ENCODE measurements around the gene ACTRT2.

ACTRT2 gene

DNA sequence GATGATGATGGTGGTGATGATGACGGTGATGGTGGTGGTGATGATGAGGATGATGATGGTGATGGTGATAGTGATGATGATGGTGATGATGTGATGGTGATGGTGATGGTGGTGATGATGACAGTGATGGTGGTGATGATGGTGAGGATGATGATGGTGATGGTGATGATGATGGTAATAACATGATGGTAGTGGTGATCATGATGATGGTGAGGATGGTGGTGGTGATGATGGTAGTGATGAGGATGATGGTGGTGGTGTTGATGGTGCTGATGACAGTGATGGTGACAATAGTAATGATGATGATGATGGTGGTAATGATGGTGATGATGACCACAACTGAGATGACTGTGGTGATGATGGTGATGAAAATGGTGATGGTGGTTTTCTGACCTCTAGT, 4.9 kb downstream of the ACTRT2 start:
- Histone ChIP-seq H2AFZ (ENCODE audit: low read depth) (no peak overlapping the region), H3K27ac (no peak overlapping the region), H3K4me1 (ENCODE audit: low read depth, poor library complexity, severe bottlenecking) (no peaks in the 10 kb centered on the region), H3K4me2 (no peak overlapping the region), H4K20me1 (ENCODE audit: insufficient read depth) (no peaks in the 10 kb centered on the region), H3K4me3 (IDR thresholded peaks at IDR 0.05; ENCODE audit: insufficient read depth, low read depth, low read length) (no peak overlapping the region), H3K36me3 (ENCODE audit: insufficient read depth) (no peaks in the 10 kb centered on the region), H3K27me3 (ENCODE audit: insufficient read depth, low read depth) (peaks cover 56% of the 10 kb centered on the region), H3K9ac (no peak overlapping the region), H3K79me2 (ENCODE audit: insufficient read depth, low read depth) (no peaks in the 10 kb centered on the region)
- TF ChIP-seq, protein P1, sequence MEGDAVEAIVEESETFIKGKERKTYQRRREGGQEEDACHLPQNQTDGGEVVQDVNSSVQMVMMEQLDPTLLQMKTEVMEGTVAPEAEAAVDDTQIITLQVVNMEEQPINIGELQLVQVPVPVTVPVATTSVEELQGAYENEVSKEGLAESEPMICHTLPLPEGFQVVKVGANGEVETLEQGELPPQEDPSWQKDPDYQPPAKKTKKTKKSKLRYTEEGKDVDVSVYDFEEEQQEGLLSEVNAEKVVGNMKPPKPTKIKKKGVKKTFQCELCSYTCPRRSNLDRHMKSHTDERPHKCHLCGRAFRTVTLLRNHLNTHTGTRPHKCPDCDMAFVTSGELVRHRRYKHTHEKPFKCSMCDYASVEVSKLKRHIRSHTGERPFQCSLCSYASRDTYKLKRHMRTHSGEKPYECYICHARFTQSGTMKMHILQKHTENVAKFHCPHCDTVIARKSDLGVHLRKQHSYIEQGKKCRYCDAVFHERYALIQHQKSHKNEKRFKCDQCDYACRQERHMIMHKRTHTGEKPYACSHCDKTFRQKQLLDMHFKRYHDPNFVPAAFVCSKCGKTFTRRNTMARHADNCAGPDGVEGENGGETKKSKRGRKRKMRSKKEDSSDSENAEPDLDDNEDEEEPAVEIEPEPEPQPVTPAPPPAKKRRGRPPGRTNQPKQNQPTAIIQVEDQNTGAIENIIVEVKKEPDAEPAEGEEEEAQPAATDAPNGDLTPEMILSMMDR (conservative IDR thresholded peaks at IDR 0.05; ENCODE audit: low read depth, low read length), result no peak

DNA sequence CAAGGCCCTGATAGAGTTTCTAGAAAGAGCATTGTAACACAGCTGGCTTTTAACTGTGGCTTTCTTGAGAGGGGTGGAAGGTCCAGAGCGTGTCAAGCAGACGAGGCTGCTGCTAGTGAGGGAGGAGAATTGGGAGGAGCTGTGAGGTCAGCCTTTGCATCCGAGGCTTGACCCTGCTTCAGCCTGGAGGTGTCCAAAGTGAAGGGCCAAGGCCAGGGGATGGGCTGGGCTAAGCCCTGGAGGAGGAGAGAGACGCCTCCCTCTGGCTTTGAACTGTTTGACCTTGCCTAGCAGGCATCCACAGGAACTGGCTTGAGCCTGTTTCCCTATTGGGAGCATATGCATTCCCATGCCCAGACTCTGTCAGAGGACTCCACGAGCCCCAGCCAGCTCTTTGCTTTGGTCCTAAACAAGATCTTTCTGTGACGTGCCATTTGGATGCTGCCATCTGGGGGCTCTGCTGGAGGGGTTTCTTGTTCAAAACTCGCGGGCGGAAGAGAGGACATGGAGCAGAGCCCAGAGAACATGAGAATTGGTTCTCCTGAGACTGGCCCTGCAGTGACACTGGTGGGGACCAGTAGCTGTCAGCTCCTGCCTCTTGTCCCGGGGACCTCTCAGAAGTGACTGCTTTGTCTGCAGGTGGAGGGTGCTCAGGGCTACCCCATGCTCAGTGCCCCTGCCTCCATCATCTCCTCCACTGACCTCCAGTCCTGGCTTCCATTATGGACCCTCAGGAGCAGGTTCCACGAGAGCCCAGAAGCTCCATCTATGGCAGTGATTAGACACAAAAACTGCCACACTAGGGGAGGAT, 5.5 kb downstream of the ACTRT2 start:
- TF ChIP-seq, protein P1 (conservative IDR thresholded peaks at IDR 0.05; ENCODE audit: low read depth, low read length), result no peak
- no peak overlapping the region for H3K27ac ChIP-seq
- H3K9ac ChIP-seq, result no peak overlapping the region
- H3K4me1 ChIP-seq (ENCODE audit: low read depth, poor library complexity, severe bottlenecking), result no peaks in the 10 kb centered on the region
- no peaks in the 10 kb centered on the region for H3K36me3 ChIP-seq (ENCODE audit: insufficient read depth)
- H3K4me3 ChIP-seq (IDR thresholded peaks at IDR 0.05; ENCODE audit: insufficient read depth, low read depth, low read length), result no peak overlapping the region
- H3K27me3 ChIP-seq (ENCODE audit: insufficient read depth, low read depth), result peaks cover 51% of the 10 kb centered on the region
- H3K4me2 ChIP-seq, result no peak overlapping the region
- no peak overlapping the region for H2AFZ ChIP-seq (ENCODE audit: low read depth)
- no peaks in the 10 kb centered on the region for H4K20me1 ChIP-seq (ENCODE audit: insufficient read depth)
- H3K79me2 ChIP-seq (ENCODE audit: insufficient read depth, low read depth), result no peaks in the 10 kb centered on the region

DNA sequence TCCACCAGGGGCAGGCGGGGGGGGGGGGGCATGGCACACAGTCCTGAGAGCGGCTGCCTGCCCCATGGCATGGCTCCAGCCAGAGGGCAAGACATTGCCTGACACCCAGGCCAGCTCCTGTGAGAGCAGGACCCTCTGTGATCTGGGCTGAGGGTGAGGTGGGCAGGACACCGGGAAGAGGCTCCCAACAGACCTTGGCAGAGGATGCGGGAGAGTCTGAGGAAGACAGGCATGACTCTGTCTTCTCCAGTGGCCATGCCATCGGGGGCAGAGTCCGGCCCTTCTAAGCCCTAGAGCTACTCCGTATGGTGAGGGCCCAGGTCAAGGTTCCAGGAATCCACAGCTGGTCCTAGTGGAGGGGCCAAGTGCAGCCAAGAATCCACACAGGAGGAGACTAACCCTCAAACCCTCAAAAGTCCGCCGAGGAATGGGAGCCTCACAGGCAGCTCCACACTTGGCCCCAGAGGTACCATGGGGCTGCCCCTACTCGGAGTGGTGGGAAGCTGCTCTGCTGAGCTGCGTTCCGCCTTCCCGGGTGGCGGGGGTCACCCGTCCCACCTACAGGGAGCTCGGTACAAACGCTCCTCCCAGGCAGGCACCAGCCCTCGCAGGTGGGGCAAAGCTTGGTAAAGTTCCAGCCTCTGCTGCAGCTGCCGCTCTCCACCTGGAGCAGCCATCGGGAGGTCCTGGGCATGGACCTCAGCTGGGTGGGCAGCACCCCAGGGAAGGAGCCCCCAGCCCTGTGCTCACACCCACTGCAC, 6.5 kb downstream of the ACTRT2 start:
- no peaks in the 10 kb centered on the region for H3K79me2 ChIP-seq (ENCODE audit: insufficient read depth, low read depth)
- H3K4me3 ChIP-seq (IDR thresholded peaks at IDR 0.05; ENCODE audit: insufficient read depth, low read depth, low read length), result no peak overlapping the region
- no peaks in the 10 kb centered on the region for H4K20me1 ChIP-seq (ENCODE audit: insufficient read depth)
- H3K27ac ChIP-seq, result no peak overlapping the region
- TF ChIP-seq, protein P1 (conservative IDR thresholded peaks at IDR 0.05; ENCODE audit: low read depth, low read length), result no peak
- H3K4me1 ChIP-seq (ENCODE audit: low read depth, poor library complexity, severe bottlenecking), result no peaks in the 10 kb centered on the region
- no peaks in the 10 kb centered on the region for H3K36me3 ChIP-seq (ENCODE audit: insufficient read depth)
- H3K27me3 ChIP-seq (ENCODE audit: insufficient read depth, low read depth), result peaks cover 45% of the 10 kb centered on the region
- no peak overlapping the region for H2AFZ ChIP-seq (ENCODE audit: low read depth)
- H3K9ac ChIP-seq, result no peak overlapping the region
- H3K4me2 ChIP-seq, result no peak overlapping the region

DNA sequence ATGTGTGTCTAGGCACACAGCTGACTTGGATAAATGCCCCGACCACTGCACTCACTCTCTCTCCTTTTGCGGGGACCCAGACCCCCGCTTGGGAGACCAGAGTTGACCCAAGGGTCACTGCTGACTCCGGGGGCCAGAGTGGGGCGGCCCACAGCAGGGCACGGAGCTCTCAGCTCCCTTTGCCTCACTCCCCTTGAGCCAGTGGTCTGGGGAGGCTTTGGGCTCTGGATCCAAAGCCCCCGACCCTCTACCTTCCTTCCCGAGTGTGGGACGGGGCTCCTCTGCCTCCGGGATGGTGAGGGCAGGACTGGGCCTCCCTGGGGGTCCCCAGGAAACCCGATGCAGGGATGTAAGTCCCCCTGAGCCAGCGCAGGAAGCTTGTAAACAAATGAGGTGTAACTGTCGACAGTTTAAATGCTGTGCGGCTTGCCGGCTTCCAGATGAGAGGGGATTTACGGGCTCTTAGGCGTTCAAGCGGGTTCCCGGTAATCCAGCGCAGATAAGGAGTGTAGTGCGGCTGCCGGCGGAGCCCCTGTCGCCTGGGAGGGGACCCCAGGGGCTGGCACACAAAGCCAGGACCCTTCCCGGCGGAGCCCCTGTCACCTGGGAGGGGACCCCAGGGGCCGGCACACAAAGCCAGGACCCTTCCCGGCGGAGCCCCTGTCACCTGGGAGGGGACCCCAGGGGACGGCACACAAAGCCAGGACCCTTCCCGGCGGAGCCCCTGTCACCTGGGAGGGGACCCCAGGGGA, 7.4 kb downstream of the ACTRT2 start:
- H4K20me1 ChIP-seq (ENCODE audit: insufficient read depth), result no peaks in the 10 kb centered on the region
- H3K27ac ChIP-seq, result no peak overlapping the region
- H3K79me2 ChIP-seq (ENCODE audit: insufficient read depth, low read depth), result no peaks in the 10 kb centered on the region
- H3K36me3 ChIP-seq (ENCODE audit: insufficient read depth), result no peaks in the 10 kb centered on the region
- no peak overlapping the region for H3K9ac ChIP-seq
- H3K4me3 ChIP-seq (IDR thresholded peaks at IDR 0.05; ENCODE audit: insufficient read depth, low read depth, low read length), result no peak overlapping the region
- no peaks in the 10 kb centered on the region for H3K4me1 ChIP-seq (ENCODE audit: low read depth, poor library complexity, severe bottlenecking)
- peaks cover 37% of the 10 kb centered on the region for H3K27me3 ChIP-seq (ENCODE audit: insufficient read depth, low read depth)
- TF ChIP-seq, protein P1 (conservative IDR thresholded peaks at IDR 0.05; ENCODE audit: low read depth, low read length), result no peak
- no peak overlapping the region for H3K4me2 ChIP-seq
- H2AFZ ChIP-seq (ENCODE audit: low read depth), result no peak overlapping the region

All from KMS-11 (cell line).